HepG2 (cell line): ENCODE results near the gene GALNT5. TPM values are rescaled to one million over a fixed set of nuclear protein-coding genes. Genes with fewer than 3 reads are reported as not detected.

ENCODE experiments used
- DDIT3 ChIP-seq: sonication (generic); formaldehyde crosslinking; IDR thresholded peaks from 2 replicates; pipeline ENCODE4 v1.4.0; 2020; ENCODE audit warnings: mild to moderate bottlenecking, missing genetic modification reagents
- E2F1 ChIP-seq: sonication (generic); formaldehyde crosslinking; IDR thresholded peaks from 2 replicates; pipeline ENCODE4 v1.5.0; 2020; ENCODE audit warnings: missing genetic modification reagents
- FOSL2 ChIP-seq: sonication (generic); formaldehyde crosslinking; IDR thresholded peaks from 2 replicates; pipeline ENCODE4 v1.4.0; 2020; ENCODE audit warnings: missing genetic modification reagents
- IKZF5 ChIP-seq: IDR thresholded peaks from 2 replicates; pipeline ENCODE4 v1.6.1; 2018; ENCODE audit warnings: missing genetic modification reagents, mild to moderate bottlenecking, missing compliant biosample characterization
- KDM2A ChIP-seq: sonication (generic); formaldehyde crosslinking; IDR thresholded peaks from 2 replicates; pipeline ENCODE4 v1.4.0; 2020; ENCODE audit warnings: low read depth, missing genetic modification reagents, borderline replicate concordance
- PRDM15 ChIP-seq: sonication (generic); formaldehyde crosslinking; IDR thresholded peaks from 2 replicates; pipeline ENCODE4 v1.4.0; 2020; ENCODE audit warnings: missing genetic modification reagents
- PRDM4 ChIP-seq: sonication (generic); formaldehyde crosslinking; IDR thresholded peaks from 2 replicates; pipeline ENCODE4 v1.9.0; 2021; ENCODE audit warnings: missing genetic modification reagents, borderline replicate concordance
- SSRP1 ChIP-seq: IDR thresholded peaks from 2 replicates; pipeline ENCODE4 v1.6.1; 2016; ENCODE audit warnings: control low read depth
- ZBTB8A ChIP-seq: sonication (generic); formaldehyde crosslinking; IDR thresholded peaks from 2 replicates; pipeline ENCODE4 v1.4.0; 2020; ENCODE audit warnings: mild to moderate bottlenecking, low read depth, missing genetic modification reagents, borderline replicate concordance
- ZNF552 ChIP-seq: sonication (generic); formaldehyde crosslinking; IDR thresholded peaks from 2 replicates; pipeline ENCODE4 v1.9.0; 2022; ENCODE audit warnings: missing genetic modification reagents, mild to moderate bottlenecking, borderline replicate concordance
- ZNF737 ChIP-seq: sonication (generic); formaldehyde crosslinking; IDR thresholded peaks from 2 replicates; pipeline ENCODE4 v1.5.0; 2020; ENCODE audit warnings: missing genetic modification reagents, mild to moderate bottlenecking, borderline replicate concordance
- ZNF772 ChIP-seq: sonication (generic); formaldehyde crosslinking; IDR thresholded peaks from 2 replicates; pipeline ENCODE4 v1.5.0; 2020; ENCODE audit warnings: mild to moderate bottlenecking, missing genetic modification reagents
- ZNF777 ChIP-seq: sonication (generic); formaldehyde crosslinking; IDR thresholded peaks from 2 replicates; pipeline ENCODE4 v1.4.0; 2020; ENCODE audit warnings: missing genetic modification reagents
- polyA plus RNA-seq, 8 experiments: library from polyadenylated mRNA; depleted of rRNA in 3 of 8; stranded (reverse) in 7 of 8; unstranded in 1 of 8; fragments of >200 nt; fragmentation: Illumina TruSeq in 4 of 8; extraction: Trizol in 4 of 8; gene quantifications; 2 replicates each; pipeline versions ENCODE4 v1.2.1 to v1.2.3, GENCODE V29; 2011 to 2016; ENCODE audit warnings: low read depth in 4 of 8, missing spikeins in 1 of 8, mixed read lengths in 1 of 8; ENCODE audit not compliant: insufficient read depth in 1 of 8
- total RNA-seq, 5 experiments: library from RNA; depleted of rRNA; stranded (reverse); fragments of >200 nt; fragmentation: Illumina TruSeq; extraction: Trizol; gene quantifications; 2 replicates each; pipeline ENCODE4 v1.2.3, GENCODE V29; 2016; ENCODE audit warnings: low read depth in 1 of 5

The GALNT5 gene
- total and polyA plus RNA-seq, 2 of the 13 experiments (the other 11 are each of a cell fraction or from before 2014, with no cell fraction given): not detected

- TF ChIP-seq ZNF777: no peak
- no peak for TF ChIP-seq E2F1 (CRISPR knock-in tag)
- no peak for TF ChIP-seq ZBTB8A (CRISPR knock-in tag)
- no peak for TF ChIP-seq ZNF737 (CRISPR knock-in tag)
- no peak for TF ChIP-seq FOSL2 (CRISPR knock-in tag)
- TF ChIP-seq PRDM15 (CRISPR knock-in tag): no peak
- no peak for TF ChIP-seq ZNF552 (CRISPR knock-in tag)
- no peak for TF ChIP-seq KDM2A
- no peak for TF ChIP-seq DDIT3 (CRISPR knock-in tag)
- TF ChIP-seq IKZF5 (CRISPR knock-in tag): no peak
- TF ChIP-seq SSRP1 (CRISPR knock-in tag): no peak
- no peak for TF ChIP-seq PRDM4 (CRISPR knock-in tag)
- no peak for TF ChIP-seq ZNF772 (CRISPR knock-in tag)
These were observed 54.2 kb downstream of the GALNT5 start (continued) for GRCh38 chr2:157311706-157312105.
